Loucy (cell line): ENCODE results near the gene LGR5.

ENCODE experiments used
- CTCF ChIP-seq: fragments of 200-600 bp; sonication (generic); conservative IDR thresholded peaks from 2 replicates; pipeline ENCODE4 v1.5.1; 2014; ENCODE audit warnings: mild to moderate bottlenecking, antibody characterized with exemption, low read length
- EZH2phosphoT487 ChIP-seq: fragments of 200-600 bp; IDR thresholded peaks from 2 replicates; pipeline ENCODE4 v1.6.1; 2018; ENCODE audit warnings: antibody characterized with exemption, mild to moderate bottlenecking, moderate library complexity, borderline replicate concordance

- TF ChIP-seq CTCF = no peak
- no peak for TF ChIP-seq EZH2phosphoT487
Measured at GRCh38 chr12:71594214-71594948, 154.8 kb downstream of the LGR5 start.
